ENCODE data around the gene RUBCN. TPM values are rescaled to one million over a fixed set of nuclear protein-coding genes. Genes with fewer than 3 reads are reported as not detected.
A peak's percentile ranks its signal among the peaks of the same experiment; 100 is the strongest.

The RUBCN gene
- total and polyA plus RNA-seq, 11 donors = 14.9 to 53.4 (median 36.9) TPM

GRCh38 chr3:197680955-197681521 lies 55.7 kb downstream of the RUBCN start:
- WGBS, 4 donors = 86 to 88% (median 88%) methylated on average over 12 of the region's 12 CpGs
- no peak for ATAC-seq
- intact Hi-C loops (cut with DNase I) = no loop called here

GRCh38 chr3:197675951-197676350 lies 60.8 kb downstream of the RUBCN start:
- TF ChIP-seq POLR2A (IDR thresholded peaks at IDR 0.05) (no peak), CTCF (IDR thresholded peaks at IDR 0.05) (no peak)
- Histone ChIP-seq H3K4me3 (no peak overlapping the region), H3K27me3 (no peaks in the 10 kb centered on the region), H3K27ac (peak overlapping the region in 1 of 12 donors; percentile 3), H3K4me1 (peaks cover 0 to 16% (median 0%) of the 10 kb centered on the region in 12 donors), H3K36me3 (peaks cover 0 to 73% (median 65%) of the 10 kb centered on the region in 9 donors), H3K9me3 (no peaks in the 10 kb centered on the region)
- intact Hi-C loops (cut with DNase I) = no loop called here
- 88 to 92% (median 90%) methylated on average over 11 of the region's 11 CpGs for WGBS, 4 donors
- ATAC-seq (no peak), DNase-seq (no peak)

More at GRCh38 chr3:197680955-197681521, 55.7 kb downstream of the RUBCN start:
- H3K4me3 ChIP-seq = no peak overlapping the region
- H3K4me1 ChIP-seq = peaks cover 0 to 11% (median 0%) of the 10 kb centered on the region in 12 donors
- TF ChIP-seq CTCF (IDR thresholded peaks at IDR 0.05) = no peak
- TF ChIP-seq POLR2A (IDR thresholded peaks at IDR 0.05) = no peak
- no peak overlapping the region for H3K27ac ChIP-seq
- no peaks in the 10 kb centered on the region for H3K9me3 ChIP-seq
- DNase-seq = no peak
- H3K27me3 ChIP-seq = no peaks in the 10 kb centered on the region
- peaks cover 0 to 73% (median 61%) of the 10 kb centered on the region in 9 donors for H3K36me3 ChIP-seq

- TF ChIP-seq CTCF (IDR thresholded peaks at IDR 0.05) (no peak), POLR2A (IDR thresholded peaks at IDR 0.05) (no peak)
- Histone ChIP-seq H3K9me3 (no peaks in the 10 kb centered on the region), H3K27me3 (no peaks in the 10 kb centered on the region), H3K36me3 (peaks cover 0 to 72% (median 66%) of the 10 kb centered on the region in 9 donors), H3K4me1 (peaks cover 0 to 16% (median 0%) of the 10 kb centered on the region in 12 donors), H3K27ac (no peak overlapping the region), H3K4me3 (no peak overlapping the region)
- intact Hi-C loops (cut with DNase I) = no loop called here
- 89 to 97% (median 96%) methylated on average over 9 of the region's 9 CpGs for WGBS, 4 donors
- DNase-seq (no peak), ATAC-seq (no peak)
These were observed 61.2 kb downstream of the RUBCN start for GRCh38 chr3:197675563-197675860.

- Histone ChIP-seq H3K27me3 (no peaks in the 10 kb centered on the region), H3K4me1 (peaks cover 0 to 16% (median 0%) of the 10 kb centered on the region in 12 donors), H3K4me3 (no peak overlapping the region), H3K36me3 (peaks cover 0 to 74% (median 64%) of the 10 kb centered on the region in 9 donors), H3K27ac (no peak overlapping the region), H3K9me3 (no peaks in the 10 kb centered on the region)
- no peak for TF ChIP-seq POLR2A (IDR thresholded peaks at IDR 0.05)
- DNase-seq (no peak), ATAC-seq (peak in 1 of 4 donors; percentile 26)
- intact Hi-C loops (cut with DNase I) = no loop called here
- WGBS, 4 donors = 91 to 93% (median 92%) methylated on average over 29 of the region's 29 CpGs
These were observed 61.8 kb downstream of the RUBCN start for GRCh38 chr3:197674741-197675562.

Data from heart left ventricle (tissue), 16 donors.